ENCODE results near the gene LSM2. TPM values are rescaled to one million over a fixed set of nuclear protein-coding genes. Genes with fewer than 3 reads are reported as not detected.

Gene LSM2
- total and polyA plus RNA-seq, 9 of the 15 experiments (the other 6 are each of a cell fraction or from before 2014, with no cell fraction given), result 154 to 407 (median 223) TPM

- TF ChIP-seq RERE (CRISPR knock-in tag; IDR thresholded peaks at IDR 0.05; ENCODE audit: borderline replicate concordance) (no peak), PHTF2 (CRISPR knock-in tag; IDR thresholded peaks at IDR 0.05) (no peak), POLR2G (IDR thresholded peaks at IDR 0.05; ENCODE audit: low read depth, low read length) (no peak), CBX8 (IDR thresholded peaks at IDR 0.05; ENCODE audit: borderline replicate concordance, extremely low read depth, low read depth, low read length, poor library complexity, severe bottlenecking) (no peak), BRD4 (IDR thresholded peaks at IDR 0.05) (no peak), RFX7 (CRISPR knock-in tag; IDR thresholded peaks at IDR 0.05) (no peak), ZNF124 (CRISPR knock-in tag; IDR thresholded peaks at IDR 0.05) (no peak), ZNF76 (CRISPR knock-in tag; IDR thresholded peaks at IDR 0.05; ENCODE audit: borderline replicate concordance) (0 out of 2 replicates have a peak, but pooled peaks have one; percentile 70), ZNF717 (CRISPR knock-in tag; IDR thresholded peaks at IDR 0.05) (no peak), EHMT2 (IDR thresholded peaks at IDR 0.05) (no peak), ZNF407 (IDR thresholded peaks at IDR 0.05; ENCODE audit: low read depth) (no peak), ZKSCAN8 (CRISPR knock-in tag; IDR thresholded peaks at IDR 0.05) (no peak), PHF21A (IDR thresholded peaks at IDR 0.05; ENCODE audit: borderline replicate concordance, low read depth) (peak; percentile 85; the same call in 1 of the 2 replicates), USF1 (CRISPR knock-in tag; IDR thresholded peaks at IDR 0.05) (no peak), NCOA4 (IDR thresholded peaks at IDR 0.05; ENCODE audit: partially characterized antibody) (no peak)
These were observed 7.9 kb upstream of the LSM2 start (continued) for GRCh38 chr6:31814677-31815024.
